HL-60 (cell line): Measurements from ENCODE around the gene BIN1.

Experiments used
- GABPA ChIP-seq: IDR thresholded peaks from 2 replicates; pipeline ENCODE4 v1.6.1; 2012; ENCODE audit warnings: low read depth
- POLR2AphosphoS5 ChIP-seq: IDR thresholded peaks from 2 replicates; pipeline ENCODE4 v1.6.1; 2012; ENCODE audit warnings: low read depth
- SPI1 ChIP-seq: IDR thresholded peaks from 2 replicates; pipeline ENCODE4 v1.6.1; 2012; ENCODE audit warnings: low read depth, mild to moderate bottlenecking, borderline replicate concordance
- TF ChIP-seq, protein P1 (sequence below): IDR thresholded peaks from one replicate; pipeline ENCODE4 v1.5.1; 2011; ENCODE audit warnings: low read length, control low read depth, inconsistent platforms; ENCODE audit not compliant: insufficient read depth
- TF ChIP-seq, protein P2 (sequence below): IDR thresholded peaks from 2 replicates; pipeline ENCODE4 v1.6.1; 2012; ENCODE audit warnings: low read depth; ENCODE audit not compliant: insufficient replicate concordance

GRCh38 chr2:127137225-127137624 is 30.3 kb upstream of the BIN1 start:
- no peak for TF ChIP-seq POLR2AphosphoS5
- TF ChIP-seq, protein P1, sequence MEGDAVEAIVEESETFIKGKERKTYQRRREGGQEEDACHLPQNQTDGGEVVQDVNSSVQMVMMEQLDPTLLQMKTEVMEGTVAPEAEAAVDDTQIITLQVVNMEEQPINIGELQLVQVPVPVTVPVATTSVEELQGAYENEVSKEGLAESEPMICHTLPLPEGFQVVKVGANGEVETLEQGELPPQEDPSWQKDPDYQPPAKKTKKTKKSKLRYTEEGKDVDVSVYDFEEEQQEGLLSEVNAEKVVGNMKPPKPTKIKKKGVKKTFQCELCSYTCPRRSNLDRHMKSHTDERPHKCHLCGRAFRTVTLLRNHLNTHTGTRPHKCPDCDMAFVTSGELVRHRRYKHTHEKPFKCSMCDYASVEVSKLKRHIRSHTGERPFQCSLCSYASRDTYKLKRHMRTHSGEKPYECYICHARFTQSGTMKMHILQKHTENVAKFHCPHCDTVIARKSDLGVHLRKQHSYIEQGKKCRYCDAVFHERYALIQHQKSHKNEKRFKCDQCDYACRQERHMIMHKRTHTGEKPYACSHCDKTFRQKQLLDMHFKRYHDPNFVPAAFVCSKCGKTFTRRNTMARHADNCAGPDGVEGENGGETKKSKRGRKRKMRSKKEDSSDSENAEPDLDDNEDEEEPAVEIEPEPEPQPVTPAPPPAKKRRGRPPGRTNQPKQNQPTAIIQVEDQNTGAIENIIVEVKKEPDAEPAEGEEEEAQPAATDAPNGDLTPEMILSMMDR, result no peak
- TF ChIP-seq, protein P2, sequence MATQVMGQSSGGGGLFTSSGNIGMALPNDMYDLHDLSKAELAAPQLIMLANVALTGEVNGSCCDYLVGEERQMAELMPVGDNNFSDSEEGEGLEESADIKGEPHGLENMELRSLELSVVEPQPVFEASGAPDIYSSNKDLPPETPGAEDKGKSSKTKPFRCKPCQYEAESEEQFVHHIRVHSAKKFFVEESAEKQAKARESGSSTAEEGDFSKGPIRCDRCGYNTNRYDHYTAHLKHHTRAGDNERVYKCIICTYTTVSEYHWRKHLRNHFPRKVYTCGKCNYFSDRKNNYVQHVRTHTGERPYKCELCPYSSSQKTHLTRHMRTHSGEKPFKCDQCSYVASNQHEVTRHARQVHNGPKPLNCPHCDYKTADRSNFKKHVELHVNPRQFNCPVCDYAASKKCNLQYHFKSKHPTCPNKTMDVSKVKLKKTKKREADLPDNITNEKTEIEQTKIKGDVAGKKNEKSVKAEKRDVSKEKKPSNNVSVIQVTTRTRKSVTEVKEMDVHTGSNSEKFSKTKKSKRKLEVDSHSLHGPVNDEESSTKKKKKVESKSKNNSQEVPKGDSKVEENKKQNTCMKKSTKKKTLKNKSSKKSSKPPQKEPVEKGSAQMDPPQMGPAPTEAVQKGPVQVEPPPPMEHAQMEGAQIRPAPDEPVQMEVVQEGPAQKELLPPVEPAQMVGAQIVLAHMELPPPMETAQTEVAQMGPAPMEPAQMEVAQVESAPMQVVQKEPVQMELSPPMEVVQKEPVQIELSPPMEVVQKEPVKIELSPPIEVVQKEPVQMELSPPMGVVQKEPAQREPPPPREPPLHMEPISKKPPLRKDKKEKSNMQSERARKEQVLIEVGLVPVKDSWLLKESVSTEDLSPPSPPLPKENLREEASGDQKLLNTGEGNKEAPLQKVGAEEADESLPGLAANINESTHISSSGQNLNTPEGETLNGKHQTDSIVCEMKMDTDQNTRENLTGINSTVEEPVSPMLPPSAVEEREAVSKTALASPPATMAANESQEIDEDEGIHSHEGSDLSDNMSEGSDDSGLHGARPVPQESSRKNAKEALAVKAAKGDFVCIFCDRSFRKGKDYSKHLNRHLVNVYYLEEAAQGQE, result no peak
- no peak for TF ChIP-seq GABPA
- no peak for TF ChIP-seq SPI1
